K562 (cell line): Measurements from ENCODE around the gene VAT1L. TPM values are rescaled to one million over a fixed set of nuclear protein-coding genes. Genes with fewer than 3 reads are reported as not detected.

Source experiments
- ATAC-seq: fragments of 200-7000 bp; cut with Tn5 transposase; 3 replicates; pipeline ENCODE4 v1.9.1; 2020; ENCODE audit warnings: moderate library complexity
- BruUV-seq: library from RNA; stranded (reverse); fragments of 400-500 nt; replicated peaks from 2 replicates; lab custom pipeline; 2021; lab: Mats Ljungman, UMichigan
- CTCF ChIA-PET: fragments of 300-600 bp; formaldehyde crosslinking; extraction: SDS; loops from one replicate; lab custom pipeline; 2021; ENCODE audit warnings: low intra/inter-chr PET ratio; lab: Yijun Ruan, JAX
- POLR2A ChIA-PET: fragments of 300-600, 350-650 bp; sonication (Branson Sonifier 250); formaldehyde crosslinking; extraction: SDS; loops from one replicate; lab custom pipeline; 2021; ENCODE audit warnings: antibody characterized with exemption, inconsistent platforms; lab: Yijun Ruan, JAX
- DNase-seq, 4 experiments: peaks; one replicate each; pipeline versions ENCODE4 v3.0.0 to v3.0.0-alpha.2; 2011 to 2018; ENCODE audit warnings: low spot score in 3 of 4, mixed read lengths in 3 of 4; ENCODE audit errors: extremely low read depth in 1 of 4
- FAIRE-seq: peaks from 2 replicates; lab custom pipeline; 2011; peaks lifted over from hg19 to GRCh38; lab: Jason Lieb, UNC
- H2AFZ ChIP-seq: 2 replicates; pipeline ENCODE4 v1.6.0; 2011; ENCODE audit warnings: low read depth, low read length, control low read depth, inconsistent platforms
- H3K27ac ChIP-seq: fragments of 200-600 bp; 3 replicates; pipeline ENCODE4 v1.8.0; 2011; ENCODE audit warnings: low read depth, mild to moderate bottlenecking, control low read depth, inconsistent platforms, low read length, moderate library complexity, mixed read lengths; ENCODE audit errors: extremely low read depth
- H3K27me3 ChIP-seq, 2 experiments: fragments of 300-600 bp in 1 of 2; 2 replicates in 1 of 2; 3 replicates in 1 of 2; pipeline versions ENCODE4 v1.6.0 to v1.8.0; 2011; ENCODE audit warnings: inconsistent platforms in 2 of 2, low read length in 2 of 2, mild to moderate bottlenecking in 1 of 2, mixed read lengths in 1 of 2, moderate library complexity in 1 of 2; ENCODE audit not compliant: control insufficient read depth in 2 of 2, insufficient read depth in 2 of 2
- H3K36me3 ChIP-seq: fragments of 300-600 bp; 3 replicates; pipeline ENCODE4 v1.8.0; 2011; ENCODE audit warnings: mild to moderate bottlenecking, low read length, inconsistent platforms; ENCODE audit not compliant: control insufficient read depth, insufficient read depth
- H3K4me1 ChIP-seq, 2 experiments: fragments of 200-600 bp in 1 of 2; replicated peaks in 1 of 2; 2 replicates in 1 of 2; 3 replicates in 1 of 2; pipeline versions ENCODE4 v1.5.1 to v1.8.0; 2011; ENCODE audit warnings: inconsistent platforms in 2 of 2, low read length in 2 of 2, mild to moderate bottlenecking in 1 of 2, mixed read lengths in 1 of 2, moderate library complexity in 1 of 2; ENCODE audit not compliant: control insufficient read depth in 2 of 2, insufficient read depth in 2 of 2
- H3K4me2 ChIP-seq: 2 replicates; pipeline ENCODE4 v1.6.1; 2011; ENCODE audit warnings: low read length, control low read depth, inconsistent platforms, mixed read lengths; ENCODE audit not compliant: insufficient read depth
- H3K4me3 ChIP-seq: fragments of 200-600 bp; sonication (generic), shearing (Covaris generic); 2 replicates; pipeline ENCODE4 v1.5.1; 2016; ENCODE audit warnings: control low read depth, inconsistent platforms
- H3K79me2 ChIP-seq: fragments of 200-600 bp; 3 replicates; pipeline ENCODE4 v1.8.0; 2011; ENCODE audit warnings: low read length, inconsistent platforms; ENCODE audit not compliant: control insufficient read depth, insufficient read depth
- H3K9ac ChIP-seq, 2 experiments: 2 replicates each; pipeline versions ENCODE4 v1.6.0 to v1.6.1; 2011; ENCODE audit warnings: low read depth in 2 of 2, low read length in 2 of 2, control low read depth in 1 of 2, inconsistent platforms in 1 of 2, mild to moderate bottlenecking in 1 of 2, mixed read lengths in 1 of 2; ENCODE audit not compliant: insufficient read depth in 1 of 2
- H3K9me1 ChIP-seq: one replicate; pipeline ENCODE4 v1.6.0; 2011; ENCODE audit warnings: inconsistent platforms, mild to moderate bottlenecking, low read length, moderate library complexity; ENCODE audit not compliant: control insufficient read depth, insufficient read depth
- H3K9me3 ChIP-seq: replicated peaks from 2 replicates; pipeline ENCODE4 v1.5.1; 2011; ENCODE audit warnings: low read depth, low read length, inconsistent platforms; ENCODE audit not compliant: control insufficient read depth, insufficient read depth
- H4K20me1 ChIP-seq: replicated peaks from 2 replicates; pipeline ENCODE4 v1.6.1; 2011; ENCODE audit warnings: low read length, inconsistent platforms, mixed read lengths; ENCODE audit not compliant: control insufficient read depth, insufficient read depth
- GATA2 ChIP-seq: sonication (generic); formaldehyde crosslinking; IDR thresholded peaks from 2 replicates; pipeline ENCODE4 v1.4.0; 2020; ENCODE audit warnings: mild to moderate bottlenecking, missing genetic modification reagents
- HNRNPUL1 ChIP-seq: fragments of 200-400 bp; formaldehyde crosslinking; IDR thresholded peaks from 2 replicates; pipeline ENCODE4 v1.6.1; 2017; ENCODE audit warnings: low read length
- KLF13 ChIP-seq: fragments of 450-650 bp; IDR thresholded peaks from 2 replicates; pipeline ENCODE4 v1.6.1; 2016; ENCODE audit warnings: missing genetic modification characterization, low read depth, mild to moderate bottlenecking, missing compliant biosample characterization, moderate library complexity, borderline replicate concordance
- MLLT1 ChIP-seq, 2 experiments: fragments of 450-650 bp; IDR thresholded peaks; 2 replicates each; pipeline ENCODE4 v1.6.1; 2016
- THRA ChIP-seq: fragments of 450-650 bp; IDR thresholded peaks from 2 replicates; pipeline ENCODE4 v1.6.1; 2017; ENCODE audit warnings: mild to moderate bottlenecking, moderate library complexity
- TSC22D4 ChIP-seq: fragments of 450-650 bp; IDR thresholded peaks from 2 replicates; pipeline ENCODE4 v1.6.1; 2016; ENCODE audit warnings: missing genetic modification characterization, missing biosample characterization, control low read depth
- ZNF778 ChIP-seq: fragments of 450-650 bp; formaldehyde crosslinking; IDR thresholded peaks from 2 replicates; pipeline ENCODE4 v1.4.0; 2020; ENCODE audit warnings: mild to moderate bottlenecking, moderate library complexity
- WGBS: fragments of 100-300 bp; shearing (Covaris generic); methylation state at CpG from one replicate; pipeline ENCODE4 v1.1.6; 2016; ENCODE audit warnings: low coverage, mixed read lengths; ENCODE audit not compliant: insufficient coverage; ENCODE audit errors: missing lambda C conversion rate; 5-methylcytosine and 5-hydroxymethylcytosine counted together
- in situ Hi-C: fragments of 300-500 bp; cut with MboI; formaldehyde crosslinking; loops from 4 replicates; pipeline ENCODE4 v1.15.0; 2018; ENCODE audit warnings: inconsistent platforms, mixed read lengths
- intact Hi-C: fragments of 100-400 bp; cut with micrococcal nuclease; formaldehyde crosslinking; loops from 2 replicates; pipeline ENCODE4 v1.14.2; 2022
- polyA plus RNA-seq, 8 experiments: library from polyadenylated mRNA; depleted of rRNA in 4 of 8; stranded (reverse) in 5 of 8; unstranded in 3 of 8; fragments of >200 nt; fragmentation: Nextera tagmentation in 2 of 8; fragmentation: Illumina TruSeq in 1 of 8; extraction: Ambion mirVana in 2 of 8; extraction: Trizol in 1 of 8; gene quantifications; 2 replicates each; pipeline versions ENCODE4 v1.2.1 to v1.2.3, GENCODE V29; 2011 to 2014; ENCODE audit warnings: inconsistent platforms in 1 of 8, missing spikeins in 1 of 8
- total RNA-seq, 7 experiments: library from RNA; depleted of rRNA in 6 of 7; stranded (reverse); fragments of >200 nt in 6 of 7; fragmentation: Illumina TruSeq in 2 of 7; extraction: Trizol in 2 of 7; gene quantifications; 2 replicates each; pipeline versions ENCODE4 v1.2.1 to v1.2.3, GENCODE V29; 2011 to 2021; ENCODE audit warnings: low replicate concordance in 1 of 7
- TF ChIP-seq, protein P1 (sequence below): fragments of 450-650 bp; IDR thresholded peaks from 2 replicates; pipeline ENCODE4 v1.6.1; 2017; ENCODE audit warnings: antibody characterized with exemption

The VAT1L gene
- total and polyA plus RNA-seq, 9 of the 15 experiments (the other 6 are each of a cell fraction or from before 2014, with no cell fraction given): 0.01 TPM; not detected in 8

DNA sequence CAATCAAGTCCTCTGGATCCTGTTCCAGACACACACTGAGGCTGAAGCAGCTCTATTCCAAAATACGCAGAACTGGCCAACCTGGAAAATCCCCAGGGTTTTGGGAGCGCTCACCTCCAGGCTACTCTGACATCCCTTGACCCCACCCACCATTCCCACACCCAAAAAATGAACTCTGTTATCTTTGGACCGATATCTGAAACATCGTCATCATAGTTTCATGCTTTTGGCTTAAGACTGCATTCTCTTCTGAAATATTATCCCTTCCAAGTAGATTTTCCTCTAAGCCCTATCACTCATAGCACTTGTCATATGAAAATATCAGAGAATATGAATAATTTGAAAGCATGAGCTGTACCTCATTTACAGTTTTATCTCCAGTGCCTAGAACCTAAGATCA is 34.7 kb downstream of the VAT1L start:
- CTCF ChIA-PET: no interaction called here
- no peaks in the 10 kb centered on the region for H3K79me2 ChIP-seq
- no peak overlapping the region for H2AFZ ChIP-seq
- ATAC-seq (no peak), DNase-seq (no peak), FAIRE-seq (no peak)
- no TSS peak for BruUV-seq
- H3K4me1 ChIP-seq: no peaks in the 10 kb centered on the region
- TF ChIP-seq ZNF778: no peak
- TF ChIP-seq THRA: no peak
- no peak for TF ChIP-seq HNRNPUL1
- TF ChIP-seq GATA2 (CRISPR knock-in tag): no peak
- no peak for TF ChIP-seq MLLT1 (IDR thresholded peaks at IDR 0.05)
- TF ChIP-seq, protein P1, sequence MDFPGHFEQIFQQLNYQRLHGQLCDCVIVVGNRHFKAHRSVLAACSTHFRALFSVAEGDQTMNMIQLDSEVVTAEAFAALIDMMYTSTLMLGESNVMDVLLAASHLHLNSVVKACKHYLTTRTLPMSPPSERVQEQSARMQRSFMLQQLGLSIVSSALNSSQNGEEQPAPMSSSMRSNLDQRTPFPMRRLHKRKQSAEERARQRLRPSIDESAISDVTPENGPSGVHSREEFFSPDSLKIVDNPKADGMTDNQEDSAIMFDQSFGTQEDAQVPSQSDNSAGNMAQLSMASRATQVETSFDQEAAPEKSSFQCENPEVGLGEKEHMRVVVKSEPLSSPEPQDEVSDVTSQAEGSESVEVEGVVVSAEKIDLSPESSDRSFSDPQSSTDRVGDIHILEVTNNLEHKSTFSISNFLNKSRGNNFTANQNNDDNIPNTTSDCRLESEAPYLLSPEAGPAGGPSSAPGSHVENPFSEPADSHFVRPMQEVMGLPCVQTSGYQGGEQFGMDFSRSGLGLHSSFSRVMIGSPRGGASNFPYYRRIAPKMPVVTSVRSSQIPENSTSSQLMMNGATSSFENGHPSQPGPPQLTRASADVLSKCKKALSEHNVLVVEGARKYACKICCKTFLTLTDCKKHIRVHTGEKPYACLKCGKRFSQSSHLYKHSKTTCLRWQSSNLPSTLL: no peak
- no peak for TF ChIP-seq TSC22D4 (tag)
- no peak for TF ChIP-seq KLF13
- no peak overlapping the region for H3K4me3 ChIP-seq
- H3K9ac ChIP-seq: no peak overlapping the region
- no peak overlapping the region for H3K27ac ChIP-seq
- no peak overlapping the region for H3K4me2 ChIP-seq
- H4K20me1 ChIP-seq: no peaks in the 10 kb centered on the region
- peaks cover 8 to 19% of the 10 kb centered on the region in 2 experiments; a peak in 3 of 5 replicates for H3K27me3 ChIP-seq
- H3K9me3 ChIP-seq: no peaks in the 10 kb centered on the region
- POLR2A ChIA-PET: no interaction called here
- no peaks in the 10 kb centered on the region for H3K9me1 ChIP-seq
- 0% methylated on average over 4 of the region's 4 CpGs for WGBS
- intact Hi-C loops (no loop called here), in situ Hi-C loops (no loop called here)
- no peaks in the 10 kb centered on the region for H3K36me3 ChIP-seq
